Lung (tissue), 12 donors: ENCODE data around the gene BRF1. TPM values are rescaled to one million over a fixed set of nuclear protein-coding genes. Genes with fewer than 3 reads are reported as not detected.
"Not testable (repeated sequence)": the region's sequence is repeated elsewhere in the genome, so short reads cannot be mapped to it uniquely, and the experiment has no call there.

Experiments used
- ATAC-seq: fragments of 200-7000 bp; cut with Tn5 transposase; one replicate; pipeline ENCODE4 v1.9.1; 2020; ENCODE audit warnings: moderate number of reproducible peaks; ENCODE audit not compliant: insufficient read depth, low FRiP score
- DNase-seq, 3 donors: peaks; one replicate each; pipeline ENCODE4 v3.0.0-alpha.2; 2013 to 2017
- H3K27ac ChIP-seq, 2 donors: one replicate each; pipeline ENCODE4 v1.5.1; 2013; ENCODE audit warnings: mild to moderate bottlenecking in 2 of 2, moderate library complexity in 2 of 2, control low read depth in 1 of 2, inconsistent platforms in 1 of 2, low read depth in 1 of 2, low read length in 1 of 2
- H3K27me3 ChIP-seq, 3 donors: one replicate each; pipeline ENCODE4 v1.5.1; 2013; ENCODE audit warnings: low read length in 2 of 3; ENCODE audit not compliant: control insufficient read depth in 3 of 3, insufficient read depth in 3 of 3
- H3K36me3 ChIP-seq, 4 donors: one replicate each; pipeline ENCODE4 v1.5.1; 2013; ENCODE audit warnings: low read length in 4 of 4, mild to moderate bottlenecking in 1 of 4, moderate library complexity in 1 of 4; ENCODE audit not compliant: control insufficient read depth in 4 of 4, insufficient read depth in 4 of 4
- H3K4me1 ChIP-seq, 5 donors: one replicate each; pipeline ENCODE4 v1.5.1; 2013; ENCODE audit warnings: low read length in 5 of 5, mild to moderate bottlenecking in 2 of 5, moderate library complexity in 1 of 5; ENCODE audit not compliant: control insufficient read depth in 5 of 5, insufficient read depth in 5 of 5
- H3K4me3 ChIP-seq: one replicate; pipeline ENCODE4 v1.5.1; 2013; ENCODE audit warnings: mild to moderate bottlenecking, control low read depth, moderate library complexity
- H3K9ac ChIP-seq, 2 donors: one replicate each; pipeline ENCODE4 v1.5.1; 2013; ENCODE audit warnings: low read length in 2 of 2, control low read depth in 1 of 2; ENCODE audit not compliant: insufficient read depth in 1 of 2
- H3K9me3 ChIP-seq, 4 donors: one replicate each; pipeline ENCODE4 v1.5.1; 2013; ENCODE audit warnings: low read length in 3 of 4, mild to moderate bottlenecking in 1 of 4, moderate library complexity in 1 of 4; ENCODE audit not compliant: control insufficient read depth in 4 of 4, insufficient read depth in 3 of 4
- WGBS, 2 donors: extraction: QIAGEN DNeasy Blood & Tissue Kit; methylation state at CpG; one replicate each; pipeline ENCODE4 v1.1.7; 2013; 5-methylcytosine and 5-hydroxymethylcytosine counted together
- polyA plus RNA-seq, 2 donors: library from polyadenylated mRNA; stranded (reverse); fragments of 200-250 nt; gene quantifications; one replicate each; pipeline ENCODE4 v1.2.1, GENCODE V29; 2013
- total RNA-seq, 2 donors: library from RNA; depleted of rRNA in 1 of 2; stranded (reverse); fragments of >200 nt in 1 of 2; gene quantifications; one replicate each; pipeline ENCODE4 v1.2.1, GENCODE V29; 2014 to 2021
- TF ChIP-seq, protein P1 (sequence below): IDR thresholded peaks from 2 replicates; pipeline ENCODE4 v1.5.1; 2012; ENCODE audit warnings: mild to moderate bottlenecking; ENCODE audit errors: control extremely low read depth, extremely low read depth
- donor health status: control.
- donor health status: control.
- donor health status: Bipolar disorder and iron deficiency.
- donor health status: healthy.
- donor health status: DM: yes; HTN: yes; CAD: no.

The BRF1 gene
- total and polyA plus RNA-seq, 4 donors: 14.2 to 55.3 (median 37.2) TPM

DNA sequence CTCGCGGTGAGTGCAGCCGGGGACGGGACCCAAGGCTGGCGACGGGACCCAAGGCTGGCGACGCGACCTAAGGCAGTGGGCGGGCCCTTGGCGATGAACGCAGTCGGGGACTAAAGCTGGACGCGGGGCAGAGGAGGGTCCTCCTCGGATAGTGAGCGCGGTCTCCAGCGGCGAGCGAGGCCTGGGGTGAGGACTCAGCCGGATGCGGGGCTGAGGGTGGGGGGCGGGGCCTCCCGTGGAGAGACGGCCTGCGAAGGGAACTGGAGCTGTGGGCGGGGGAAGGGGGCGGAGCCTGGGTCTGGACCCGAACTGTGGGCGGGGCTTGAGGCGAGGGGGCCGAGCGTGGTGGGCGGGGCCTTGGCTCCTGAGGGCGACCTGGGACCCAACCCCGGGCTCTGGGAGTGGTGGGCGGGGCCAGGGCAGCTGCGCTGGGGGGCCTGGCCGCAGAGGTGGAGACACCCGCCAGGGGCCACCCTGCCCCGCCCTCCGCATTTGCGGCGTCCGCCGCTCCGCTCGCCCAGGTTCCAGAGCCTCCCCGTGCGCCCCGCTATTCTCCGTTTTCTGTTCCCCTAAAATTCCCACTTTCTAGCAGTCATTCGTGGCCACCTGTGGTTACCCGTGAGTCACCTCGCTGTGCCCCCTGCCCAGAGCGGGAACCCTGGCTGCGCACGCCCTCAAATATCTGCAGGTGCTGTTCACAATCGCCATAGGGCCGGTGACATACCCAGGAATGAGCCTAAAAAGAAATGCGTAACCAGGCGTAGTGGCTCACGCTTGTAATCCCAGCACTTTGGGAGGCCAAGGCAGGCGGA is 508 bp upstream of the BRF1 start:
- DNase-seq: peak; percentile 96 to 97 (median 97)
- H3K36me3 ChIP-seq: no peaks in the 10 kb centered on the region
- peak overlapping the region; percentile 97 to 98 for H3K27ac ChIP-seq
- H3K9ac ChIP-seq: no peak overlapping the region
- H3K4me1 ChIP-seq: peaks cover 0 to 8% (median 4%) of the 10 kb centered on the region in 5 donors
- H3K27me3 ChIP-seq: no peaks in the 10 kb centered on the region
- TF ChIP-seq, protein P1, sequence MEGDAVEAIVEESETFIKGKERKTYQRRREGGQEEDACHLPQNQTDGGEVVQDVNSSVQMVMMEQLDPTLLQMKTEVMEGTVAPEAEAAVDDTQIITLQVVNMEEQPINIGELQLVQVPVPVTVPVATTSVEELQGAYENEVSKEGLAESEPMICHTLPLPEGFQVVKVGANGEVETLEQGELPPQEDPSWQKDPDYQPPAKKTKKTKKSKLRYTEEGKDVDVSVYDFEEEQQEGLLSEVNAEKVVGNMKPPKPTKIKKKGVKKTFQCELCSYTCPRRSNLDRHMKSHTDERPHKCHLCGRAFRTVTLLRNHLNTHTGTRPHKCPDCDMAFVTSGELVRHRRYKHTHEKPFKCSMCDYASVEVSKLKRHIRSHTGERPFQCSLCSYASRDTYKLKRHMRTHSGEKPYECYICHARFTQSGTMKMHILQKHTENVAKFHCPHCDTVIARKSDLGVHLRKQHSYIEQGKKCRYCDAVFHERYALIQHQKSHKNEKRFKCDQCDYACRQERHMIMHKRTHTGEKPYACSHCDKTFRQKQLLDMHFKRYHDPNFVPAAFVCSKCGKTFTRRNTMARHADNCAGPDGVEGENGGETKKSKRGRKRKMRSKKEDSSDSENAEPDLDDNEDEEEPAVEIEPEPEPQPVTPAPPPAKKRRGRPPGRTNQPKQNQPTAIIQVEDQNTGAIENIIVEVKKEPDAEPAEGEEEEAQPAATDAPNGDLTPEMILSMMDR: no peak
- H3K9me3 ChIP-seq: peaks cover 0 to 1% (median 0%) of the 10 kb centered on the region in 4 donors
- peak; percentile 97 for ATAC-seq
- H3K4me3 ChIP-seq: peak overlapping the region; percentile 90
- 6 to 8% methylated on average over 45 to 65 of the region's 65 CpGs for WGBS, 2 donors

DNA sequence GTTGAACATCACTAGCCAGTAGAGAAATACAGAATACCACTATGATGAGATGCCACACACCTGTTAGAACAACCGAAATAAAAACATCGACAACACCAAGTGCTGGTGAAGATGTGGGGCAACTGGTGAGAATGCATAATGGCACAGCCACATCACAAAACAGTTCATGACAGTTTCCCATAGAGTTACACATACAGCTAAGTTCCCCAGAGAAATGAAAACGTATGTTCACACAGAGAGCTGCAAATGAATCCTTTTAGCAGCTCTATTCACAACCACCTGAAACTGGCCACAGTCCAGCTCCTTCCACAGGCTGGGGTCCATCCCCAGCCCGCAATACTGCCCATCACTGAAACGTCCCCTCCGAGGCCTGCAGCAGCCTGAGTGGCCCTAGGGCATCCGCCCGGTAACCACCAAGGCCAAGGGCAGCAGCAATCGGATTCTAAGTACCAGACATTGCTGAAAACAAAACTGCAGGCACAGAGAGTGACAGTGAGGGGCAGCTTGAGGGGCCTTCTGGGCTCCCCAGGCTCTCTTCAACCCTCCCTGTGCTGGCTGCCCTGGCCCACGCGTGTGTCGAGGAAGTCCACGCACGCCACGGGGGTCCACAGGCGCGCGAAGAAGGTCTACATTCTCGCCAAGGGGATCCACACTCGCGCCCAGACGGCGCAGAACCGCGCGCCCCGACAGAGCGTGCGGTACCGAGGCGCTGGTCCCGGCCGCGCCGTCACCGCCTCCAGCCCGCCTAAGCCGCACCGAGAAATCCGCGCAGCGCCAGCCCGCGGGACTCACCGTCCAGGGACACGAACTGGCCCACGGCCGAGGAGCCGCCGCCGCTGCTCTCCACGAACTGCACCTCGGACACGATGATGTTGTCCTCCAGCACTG is 903 bp downstream of the BRF1 start:
- peak overlapping the region; percentile 97 to 98 for H3K27ac ChIP-seq
- H3K9ac ChIP-seq: peak overlapping the region; percentile 40 to 84
- DNase-seq (no peak), ATAC-seq (no peak)
- TF ChIP-seq, protein P1: no peak
- peaks cover 0 to 8% (median 4%) of the 10 kb centered on the region in 5 donors for H3K4me1 ChIP-seq
- H3K27me3 ChIP-seq: no peaks in the 10 kb centered on the region
- peaks cover 0 to 1% (median 0%) of the 10 kb centered on the region in 4 donors for H3K9me3 ChIP-seq
- H3K36me3 ChIP-seq: no peaks in the 10 kb centered on the region
- peak overlapping the region; percentile 90 for H3K4me3 ChIP-seq
- WGBS, 2 donors: 7 to 8% methylated on average over 53 to 54 of the region's 54 CpGs

DNA sequence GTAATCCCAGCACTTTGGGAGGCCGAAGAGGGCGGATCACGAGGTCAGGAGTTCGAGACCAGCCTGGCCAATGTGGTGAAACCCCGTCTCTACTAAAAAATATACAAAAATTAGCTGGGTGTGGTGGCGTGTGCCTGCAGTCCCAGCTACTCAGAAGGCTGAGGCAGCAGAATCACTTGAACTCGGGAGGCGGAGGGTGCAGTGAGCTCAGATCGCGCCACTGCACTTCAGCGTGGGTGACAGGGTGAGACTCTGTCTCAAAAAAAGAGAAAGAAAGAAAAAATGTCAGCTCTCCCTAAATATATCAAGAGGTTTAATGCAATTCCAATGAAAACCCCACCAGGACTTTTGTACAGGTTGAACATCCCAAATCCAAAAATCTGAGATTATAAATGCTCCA is 3.5 kb downstream of the BRF1 start:
- H3K27me3 ChIP-seq, H3K9me3 ChIP-seq, DNase-seq, ATAC-seq, H3K27ac ChIP-seq, H3K36me3 ChIP-seq, H3K9ac ChIP-seq, H3K4me3 ChIP-seq: not testable (repeated sequence)
- 96 to 97% methylated on average over 11 of the region's 11 CpGs for WGBS, 2 donors
- H3K4me1 ChIP-seq: peaks cover 3 to 17% (median 6%) of the 10 kb centered on the region in 5 donors

DNA sequence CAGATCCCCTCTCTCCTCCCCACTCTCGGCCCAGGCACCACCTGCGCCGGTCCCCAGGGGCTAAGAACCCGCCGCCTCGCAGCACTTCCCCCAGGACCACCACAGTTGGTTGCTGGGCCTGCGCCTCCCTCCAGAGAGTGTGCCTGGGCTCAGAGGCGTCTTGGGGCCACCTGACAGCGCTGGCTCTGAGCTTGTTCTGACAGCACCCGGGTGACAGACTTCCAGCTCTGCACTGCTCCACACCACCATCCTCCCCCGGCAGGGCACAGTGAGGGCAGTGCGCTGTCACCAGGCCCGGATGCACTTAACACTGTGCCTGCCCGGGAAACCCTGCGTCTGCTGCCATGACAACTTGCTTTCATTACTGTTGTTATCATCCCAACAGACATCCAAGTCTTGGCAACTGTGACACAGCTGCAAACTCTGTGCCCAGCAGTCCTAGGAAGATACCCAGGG is 6.6 kb downstream of the BRF1 start:
- DNase-seq (peak; percentile 71 to 77 (median 75)), ATAC-seq (peak; percentile 31)
- H3K36me3 ChIP-seq: no peaks in the 10 kb centered on the region
- no peak overlapping the region for H3K4me3 ChIP-seq
- TF ChIP-seq, protein P1: no peak
- H3K9ac ChIP-seq: no peak overlapping the region
- WGBS, 2 donors: 46 to 51% methylated on average over 15 of the region's 15 CpGs
- peaks cover 0 to 15% (median 6%) of the 10 kb centered on the region in 5 donors for H3K4me1 ChIP-seq
- H3K9me3 ChIP-seq: no peaks in the 10 kb centered on the region
- no peaks in the 10 kb centered on the region for H3K27me3 ChIP-seq
- peak overlapping the region in 1 of 2 donors; percentile 38 for H3K27ac ChIP-seq
